Uterus (tissue), 2 donors: ENCODE measurements around the gene CDC27.

Experiments
- POLR2A ChIP-seq, 2 donors: fragments of 450-650 bp; IDR thresholded peaks; one replicate each; pipeline ENCODE4 v1.6.1; 2016; ENCODE audit warnings: antibody characterized with exemption in 2 of 2, mild to moderate bottlenecking in 1 of 2, moderate library complexity in 1 of 2
- TF ChIP-seq, protein P1 (sequence below), 4 experiments: fragments of 200-600 bp in 2 of 4; fragments of 450-650 bp in 2 of 4; sonication (generic) in 2 of 4; IDR thresholded peaks; one replicate each; pipeline ENCODE4 v1.5.1; 2016 to 2019; ENCODE audit warnings: antibody characterized with exemption in 4 of 4, mild to moderate bottlenecking in 2 of 4, moderate library complexity in 1 of 4

- TF ChIP-seq, protein P1, sequence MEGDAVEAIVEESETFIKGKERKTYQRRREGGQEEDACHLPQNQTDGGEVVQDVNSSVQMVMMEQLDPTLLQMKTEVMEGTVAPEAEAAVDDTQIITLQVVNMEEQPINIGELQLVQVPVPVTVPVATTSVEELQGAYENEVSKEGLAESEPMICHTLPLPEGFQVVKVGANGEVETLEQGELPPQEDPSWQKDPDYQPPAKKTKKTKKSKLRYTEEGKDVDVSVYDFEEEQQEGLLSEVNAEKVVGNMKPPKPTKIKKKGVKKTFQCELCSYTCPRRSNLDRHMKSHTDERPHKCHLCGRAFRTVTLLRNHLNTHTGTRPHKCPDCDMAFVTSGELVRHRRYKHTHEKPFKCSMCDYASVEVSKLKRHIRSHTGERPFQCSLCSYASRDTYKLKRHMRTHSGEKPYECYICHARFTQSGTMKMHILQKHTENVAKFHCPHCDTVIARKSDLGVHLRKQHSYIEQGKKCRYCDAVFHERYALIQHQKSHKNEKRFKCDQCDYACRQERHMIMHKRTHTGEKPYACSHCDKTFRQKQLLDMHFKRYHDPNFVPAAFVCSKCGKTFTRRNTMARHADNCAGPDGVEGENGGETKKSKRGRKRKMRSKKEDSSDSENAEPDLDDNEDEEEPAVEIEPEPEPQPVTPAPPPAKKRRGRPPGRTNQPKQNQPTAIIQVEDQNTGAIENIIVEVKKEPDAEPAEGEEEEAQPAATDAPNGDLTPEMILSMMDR (IDR thresholded peaks at IDR 0.05) = no peak
- no peak for TF ChIP-seq POLR2A (IDR thresholded peaks at IDR 0.05)
Observed at GRCh38 chr17:47207143-47208067, 18.3 kb upstream of the CDC27 start.
